Pancreas (tissue), 10 donors: ENCODE measurements around the gene KIF3C. TPM values are rescaled to one million over a fixed set of nuclear protein-coding genes. Genes with fewer than 3 reads are reported as not detected.

Experiments
- ATAC-seq, 4 donors: fragments of 200-7000 bp; cut with Tn5 transposase; one replicate each; pipeline versions ENCODE4 v1.8.0 to v1.9.1; 2020; ENCODE audit warnings: mild to moderate bottlenecking in 4 of 4, moderate library complexity in 4 of 4
- DNase-seq, 6 donors: peaks; one replicate each; pipeline ENCODE4 v3.0.0-alpha.2; 2020
- FAIRE-seq: peaks from 2 replicates; lab custom pipeline; 2012; peaks lifted over from hg19 to GRCh38; lab: Jason Lieb, UNC
- H3K27ac ChIP-seq, 4 donors: fragments of 200-600 bp; sonication (generic); 1 replicate in 3 of 4; 2 replicates in 1 of 4; pipeline versions ENCODE4 v1.5.0 to v1.8.0; 2020
- H3K27me3 ChIP-seq, 4 donors: fragments of 200-600 bp; one replicate each; pipeline ENCODE4 v1.8.0; 2021
- H3K36me3 ChIP-seq, 3 donors: fragments of 200-600 bp; sonication (generic) in 1 of 3; one replicate each; pipeline versions ENCODE4 v1.5.0 to v1.8.0; 2020 to 2021
- H3K4me1 ChIP-seq, 3 donors: fragments of 200-600 bp; one replicate each; pipeline ENCODE4 v1.8.0; 2021
- H3K4me3 ChIP-seq, 4 donors: fragments of 200-600 bp; sonication (generic) in 2 of 4; one replicate each; pipeline versions ENCODE4 v1.5.0 to v1.8.0; 2020 to 2021
- H3K9me3 ChIP-seq, 4 donors: fragments of 200-600 bp; one replicate each; pipeline ENCODE4 v1.8.0; 2021
- WGBS, 2 donors: extraction: QIAGEN DNeasy Blood & Tissue Kit; methylation state at CpG; one replicate each; pipeline ENCODE4 v1.1.7; 2013; 5-methylcytosine and 5-hydroxymethylcytosine counted together
- intact Hi-C, 3 donors: fragments of 100-400 bp; cut with DNase I; formaldehyde crosslinking; loops; one replicate each; pipeline versions ENCODE4 v1.11.1 to v1.14.2; 2022
- polyA plus RNA-seq, 2 donors: library from polyadenylated mRNA; stranded (reverse); fragments of 200-250 nt; gene quantifications; one replicate each; pipeline ENCODE4 v1.2.3, GENCODE V29; 2013
- total RNA-seq, 6 donors: library from RNA; stranded (reverse); fragmentation: NEBNext Ultra II Directional in 4 of 6; extraction: Animal tissue kit (Norgen Biotek cat#: 25700) in 4 of 6; gene quantifications; one replicate each; pipeline versions ENCODE4 v1.2.1 to v1.2.4, GENCODE V29; 2021 to 2023
- TF ChIP-seq, protein P1 (sequence below), 4 donors: fragments of 200-600 bp; sonication (generic) in 3 of 4; IDR thresholded peaks; one replicate each; pipeline versions ENCODE4 v1.5.0 to v1.8.0; 2021; ENCODE audit warnings: antibody characterized with exemption in 4 of 4
- donor health status: healthy with polysubstance abuse.
- donor health status: DM: no; HTN: no; CAD: no; lungs with moderate emphysema.
- donor health status: DM: no; HTN: no; CAD: no.
- donor health status: control.
- donor health status: control.
- donor health status: Bipolar disorder and iron deficiency.
- donor health status: DM: yes; HTN: yes; CAD: no.
- donor health status: DM: no; HTN: no; CAD: no.
- donor health status: DM: no; HTN: no; CAD: no.
- donor health status: DM: yes; HTN: yes; CAD: no.

KIF3C gene
- total and polyA plus RNA-seq, 8 donors, result 0.38 to 8.2 (median 2.0) TPM

DNA sequence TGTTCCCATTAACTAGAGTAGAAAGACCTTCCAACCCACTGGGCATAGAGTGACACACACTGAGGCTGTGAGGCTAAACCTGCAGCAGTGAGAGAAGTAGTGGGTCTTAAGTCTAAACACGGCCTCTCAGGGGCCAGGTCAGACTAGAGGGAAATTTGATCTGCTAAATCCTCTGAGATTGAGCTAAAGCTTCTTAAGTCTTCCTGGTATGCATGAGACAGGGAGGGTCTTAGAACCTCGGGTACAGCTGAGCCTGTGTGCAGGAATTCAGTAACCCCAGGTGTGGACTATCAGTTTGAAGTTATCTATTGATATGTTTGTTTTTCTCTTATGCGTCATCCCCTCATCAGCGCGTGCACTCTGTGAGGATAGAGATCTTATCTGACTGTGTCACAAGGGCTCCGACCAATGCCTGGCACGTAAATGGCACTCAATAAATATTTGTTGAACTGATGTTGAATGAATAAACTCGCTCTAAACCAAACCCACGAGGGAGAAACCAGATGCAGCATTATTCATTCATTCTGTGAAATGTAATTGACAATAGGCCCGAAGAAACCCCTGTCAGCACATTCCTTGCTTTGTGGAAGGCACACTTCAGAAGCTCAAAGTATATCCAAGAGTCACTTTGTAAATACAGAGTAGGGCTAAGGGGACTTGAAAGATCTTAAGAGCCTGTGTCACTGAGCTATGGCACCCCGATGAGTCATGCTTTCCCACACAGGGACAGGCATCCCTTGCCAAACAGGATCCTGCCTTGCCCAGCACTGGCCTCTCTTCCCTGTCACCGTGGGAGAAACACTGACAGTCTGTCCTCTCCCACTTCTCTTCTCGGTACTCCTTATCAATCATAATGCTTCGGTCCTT, 29.9 kb upstream of the KIF3C start:
- intact Hi-C loops, result no loop called here
- TF ChIP-seq, protein P1, sequence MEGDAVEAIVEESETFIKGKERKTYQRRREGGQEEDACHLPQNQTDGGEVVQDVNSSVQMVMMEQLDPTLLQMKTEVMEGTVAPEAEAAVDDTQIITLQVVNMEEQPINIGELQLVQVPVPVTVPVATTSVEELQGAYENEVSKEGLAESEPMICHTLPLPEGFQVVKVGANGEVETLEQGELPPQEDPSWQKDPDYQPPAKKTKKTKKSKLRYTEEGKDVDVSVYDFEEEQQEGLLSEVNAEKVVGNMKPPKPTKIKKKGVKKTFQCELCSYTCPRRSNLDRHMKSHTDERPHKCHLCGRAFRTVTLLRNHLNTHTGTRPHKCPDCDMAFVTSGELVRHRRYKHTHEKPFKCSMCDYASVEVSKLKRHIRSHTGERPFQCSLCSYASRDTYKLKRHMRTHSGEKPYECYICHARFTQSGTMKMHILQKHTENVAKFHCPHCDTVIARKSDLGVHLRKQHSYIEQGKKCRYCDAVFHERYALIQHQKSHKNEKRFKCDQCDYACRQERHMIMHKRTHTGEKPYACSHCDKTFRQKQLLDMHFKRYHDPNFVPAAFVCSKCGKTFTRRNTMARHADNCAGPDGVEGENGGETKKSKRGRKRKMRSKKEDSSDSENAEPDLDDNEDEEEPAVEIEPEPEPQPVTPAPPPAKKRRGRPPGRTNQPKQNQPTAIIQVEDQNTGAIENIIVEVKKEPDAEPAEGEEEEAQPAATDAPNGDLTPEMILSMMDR (IDR thresholded peaks at IDR 0.05), result no peak
- Histone ChIP-seq H3K27me3 (no peaks in the 10 kb centered on the region), H3K9me3 (no peaks in the 10 kb centered on the region), H3K27ac (peak overlapping the region; percentile 37 to 86 (median 58)), H3K36me3 (no peaks in the 10 kb centered on the region), H3K4me3 (no peak overlapping the region), H3K4me1 (peaks cover 0 to 22% (median 17%) of the 10 kb centered on the region in 3 donors)
- FAIRE-seq (no peak), ATAC-seq (peak; percentile 85 to 90 (median 88)), DNase-seq (peak in 4 of 6 donors; percentile 57 to 73 (median 69))
- 9 to 11% methylated on average over 14 of the region's 14 CpGs for WGBS, 2 donors

DNA sequence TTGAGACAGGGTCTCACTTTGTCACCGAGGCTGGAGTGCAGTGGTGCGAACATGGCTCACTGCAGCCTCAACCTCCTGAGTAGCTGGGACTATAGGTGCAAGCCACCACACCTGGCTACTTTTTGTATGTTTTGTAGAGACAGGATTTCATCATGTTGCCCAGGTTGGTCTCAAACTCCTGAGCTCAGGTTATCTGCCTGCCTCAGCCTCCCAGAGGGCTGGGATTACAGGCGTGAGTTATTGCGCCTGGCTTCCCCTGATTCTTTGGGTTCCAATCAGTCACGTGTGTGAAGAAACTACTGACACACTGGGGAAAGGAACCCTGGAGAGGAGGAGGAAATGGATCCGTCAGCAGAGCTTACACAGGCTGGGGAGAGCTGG, 29.3 kb upstream of the KIF3C start:
- peaks cover 0 to 22% (median 17%) of the 10 kb centered on the region in 3 donors for H3K4me1 ChIP-seq
- no peaks in the 10 kb centered on the region for H3K9me3 ChIP-seq
- 55 to 56% methylated on average over 6 of the region's 6 CpGs for WGBS, 2 donors
- peak in 1 of 4 donors; percentile 68 for ATAC-seq
- peak in 1 of 6 donors; percentile 35 for DNase-seq
- no peak overlapping the region for H3K4me3 ChIP-seq
- no peaks in the 10 kb centered on the region for H3K36me3 ChIP-seq
- H3K27me3 ChIP-seq, result no peaks in the 10 kb centered on the region
- no peak for FAIRE-seq
- H3K27ac ChIP-seq, result peak overlapping the region; percentile 37 to 86 (median 58)
- intact Hi-C loops, result no loop called here
- TF ChIP-seq, protein P1 (IDR thresholded peaks at IDR 0.05), result no peak

DNA sequence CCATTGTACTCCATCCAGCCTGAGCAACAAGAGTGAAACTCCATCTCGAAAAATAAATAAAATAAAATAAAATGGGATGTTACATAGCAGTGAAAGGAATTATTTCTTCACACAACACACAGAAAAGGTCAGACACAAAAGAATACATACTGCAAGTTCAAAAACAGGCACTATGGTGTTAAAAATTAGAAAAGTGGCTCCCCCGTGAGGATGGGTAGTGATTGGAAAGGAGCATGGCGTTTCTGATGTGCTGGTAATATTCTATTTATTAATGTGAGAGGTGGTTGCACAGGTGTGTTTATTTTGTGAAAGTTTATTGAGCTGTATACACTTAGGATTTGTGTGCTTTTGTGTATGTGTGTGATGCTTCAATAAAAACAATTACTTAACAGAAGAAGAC, 28.6 kb upstream of the KIF3C start:
- Histone ChIP-seq H3K27me3 (no peaks in the 10 kb centered on the region), H3K9me3 (no peaks in the 10 kb centered on the region), H3K27ac (no peak overlapping the region), H3K4me1 (peaks cover 0 to 22% (median 17%) of the 10 kb centered on the region in 3 donors), H3K4me3 (no peak overlapping the region), H3K36me3 (no peaks in the 10 kb centered on the region)
- intact Hi-C loops, result no loop called here
- 65 to 70% methylated on average over 3 of the region's 3 CpGs for WGBS, 2 donors
- TF ChIP-seq, protein P1 (IDR thresholded peaks at IDR 0.05), result no peak
- FAIRE-seq (no peak), ATAC-seq (no peak), DNase-seq (no peak)

DNA sequence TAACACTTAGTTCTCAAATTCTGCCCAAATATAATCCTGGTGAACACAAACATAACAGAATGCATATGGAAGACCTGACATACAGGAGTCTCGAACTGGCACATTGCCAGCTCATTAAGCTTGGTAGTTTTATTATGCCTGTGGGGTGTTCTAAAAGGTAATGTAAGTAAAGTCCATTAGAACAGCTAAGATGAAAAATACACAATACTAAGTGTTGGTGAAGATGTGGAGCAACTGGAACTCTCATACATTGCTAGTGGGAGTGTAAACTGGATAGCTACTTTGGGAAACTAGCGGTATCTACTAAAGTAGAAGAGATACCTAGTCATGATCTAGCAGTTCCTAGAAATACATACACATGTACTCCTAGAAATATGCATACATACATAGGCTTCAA, 27.3 kb upstream of the KIF3C start:
- intact Hi-C loops, result no loop called here
- TF ChIP-seq, protein P1 (IDR thresholded peaks at IDR 0.05), result no peak
- Histone ChIP-seq H3K9me3 (no peaks in the 10 kb centered on the region), H3K27ac (no peak overlapping the region), H3K4me3 (no peak overlapping the region), H3K36me3 (no peaks in the 10 kb centered on the region), H3K4me1 (peaks cover 0 to 22% (median 17%) of the 10 kb centered on the region in 3 donors), H3K27me3 (no peaks in the 10 kb centered on the region)
- no peak for DNase-seq
- FAIRE-seq, result no peak
- no peak for ATAC-seq
- WGBS, 2 donors, result 74 to 75% methylated on average over 2 of the region's 2 CpGs
